Naive B cell (primary cell): ENCODE data around the gene METTL26. TPM values are rescaled to one million over a fixed set of nuclear protein-coding genes. Genes with fewer than 3 reads are reported as not detected.

ENCODE experiments used
- ATAC-seq, 2 donors: fragments of 150-1000 bp; cut with Tn5 transposase; 2 replicates each; pipeline ENCODE4 v1.10.0; 2021; ENCODE audit warnings: low read depth in 2 of 2, mild to moderate bottlenecking in 2 of 2, moderate library complexity in 2 of 2
- DNase-seq: peaks from one replicate; pipeline ENCODE4 v3.0.0; 2022
- H3K27ac Mint-ChIP-seq, 6 donors: one replicate each; pipeline ENCODE4 v1.8.0; 2020 to 2022; ENCODE audit warnings: mild to moderate bottlenecking in 6 of 6, mixed read lengths in 6 of 6, moderate library complexity in 5 of 6, inconsistent platforms in 2 of 6
- H3K27me3 Mint-ChIP-seq, 3 donors: one replicate each; pipeline ENCODE4 v1.8.0; 2021 to 2022; ENCODE audit warnings: mixed read lengths in 3 of 3, mild to moderate bottlenecking in 1 of 3
- H3K36me3 Mint-ChIP-seq, 2 donors: one replicate each; pipeline ENCODE4 v1.8.0; 2020 to 2022; ENCODE audit warnings: mixed read lengths in 2 of 2, inconsistent platforms in 1 of 2, mild to moderate bottlenecking in 1 of 2
- H3K4me1 Mint-ChIP-seq, 3 donors: one replicate each; pipeline ENCODE4 v1.8.0; 2020 to 2022; ENCODE audit warnings: mixed read lengths in 3 of 3, inconsistent platforms in 1 of 3, mild to moderate bottlenecking in 1 of 3, moderate library complexity in 1 of 3
- H3K4me3 Mint-ChIP-seq, 8 donors: one replicate each; pipeline ENCODE4 v1.8.0; 2020 to 2022; ENCODE audit warnings: mild to moderate bottlenecking in 8 of 8, mixed read lengths in 8 of 8, moderate library complexity in 8 of 8, inconsistent platforms in 2 of 8
- H3K9me3 Mint-ChIP-seq, 7 donors: one replicate each; pipeline ENCODE4 v1.8.0; 2020 to 2022; ENCODE audit warnings: mixed read lengths in 7 of 7, mild to moderate bottlenecking in 5 of 7, inconsistent platforms in 2 of 7, moderate library complexity in 1 of 7
- polyA plus RNA-seq, 6 donors: library from polyadenylated mRNA; unstranded; fragments of 300-500 nt; fragmentation: Illumina TruSeq; gene quantifications; one replicate each; pipeline ENCODE4 v1.2.3, GENCODE V29; 2021; ENCODE audit warnings: low read depth in 6 of 6

METTL26 gene
- polyA plus RNA-seq, 6 donors from 2014 or later = 66.3 to 87.6 (median 84.9) TPM

DNA sequence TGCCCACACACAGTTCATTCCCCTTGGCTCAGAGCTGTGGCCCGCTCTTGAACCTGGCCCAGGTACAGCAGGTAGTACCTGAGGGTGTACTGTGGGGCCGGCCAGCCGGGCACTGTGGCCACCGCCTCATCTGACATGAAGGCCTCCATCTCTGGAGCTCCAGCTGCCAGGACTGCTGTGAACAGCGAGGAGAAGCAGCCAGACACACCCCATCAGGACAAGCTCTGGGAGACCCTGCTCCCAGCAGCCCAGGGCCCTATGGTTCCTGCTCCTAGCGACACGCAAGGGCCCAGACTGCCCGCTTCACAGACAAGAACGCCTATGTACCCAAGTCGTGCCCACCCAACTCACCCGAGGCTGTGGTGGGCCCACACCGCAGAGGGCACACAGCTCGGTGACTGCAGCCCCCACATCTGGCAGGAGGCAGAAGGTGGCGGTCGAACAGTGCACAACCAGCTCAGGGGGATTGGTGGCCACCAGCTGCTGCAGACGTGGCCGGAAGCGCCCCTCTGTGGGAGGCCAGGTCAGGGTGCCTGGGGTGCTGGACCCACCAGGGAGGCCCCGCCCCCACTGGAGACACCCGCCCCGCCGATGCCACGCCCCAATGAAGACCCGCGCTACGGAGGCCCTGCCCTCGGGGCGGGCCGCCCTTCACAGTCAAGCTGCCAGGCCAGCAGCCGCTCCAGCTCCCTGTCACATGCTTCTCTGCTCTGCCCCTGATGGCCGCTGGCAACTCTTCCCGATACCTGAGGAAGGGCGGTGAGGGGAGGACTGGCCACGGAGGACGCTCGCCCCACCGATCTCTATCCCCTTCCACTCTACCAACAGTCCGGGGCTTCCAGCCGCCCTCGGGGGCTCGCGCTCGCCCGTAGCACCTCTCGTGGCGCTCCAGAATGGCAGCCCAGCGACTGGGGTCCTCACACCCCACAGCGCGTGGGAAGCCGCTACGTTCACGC lies 43.0 kb upstream of the METTL26 start:
- Mint-ChIP-seq H3K4me1 (peaks cover 9 to 34% (median 32%) of the 10 kb centered on the region in 3 donors), H3K27me3 (peaks cover 0 to 18% (median 8%) of the 10 kb centered on the region in 3 donors), H3K4me3 (peak overlapping the region; percentile 80 to 91 (median 84)), H3K36me3 (no peaks in the 10 kb centered on the region), H3K9me3 (no peaks in the 10 kb centered on the region), H3K27ac (peak overlapping the region in 5 of 6 donors; percentile 65 to 89 (median 82))
- DNase-seq = peak; percentile 45
- peak; percentile 4 for ATAC-seq

DNA sequence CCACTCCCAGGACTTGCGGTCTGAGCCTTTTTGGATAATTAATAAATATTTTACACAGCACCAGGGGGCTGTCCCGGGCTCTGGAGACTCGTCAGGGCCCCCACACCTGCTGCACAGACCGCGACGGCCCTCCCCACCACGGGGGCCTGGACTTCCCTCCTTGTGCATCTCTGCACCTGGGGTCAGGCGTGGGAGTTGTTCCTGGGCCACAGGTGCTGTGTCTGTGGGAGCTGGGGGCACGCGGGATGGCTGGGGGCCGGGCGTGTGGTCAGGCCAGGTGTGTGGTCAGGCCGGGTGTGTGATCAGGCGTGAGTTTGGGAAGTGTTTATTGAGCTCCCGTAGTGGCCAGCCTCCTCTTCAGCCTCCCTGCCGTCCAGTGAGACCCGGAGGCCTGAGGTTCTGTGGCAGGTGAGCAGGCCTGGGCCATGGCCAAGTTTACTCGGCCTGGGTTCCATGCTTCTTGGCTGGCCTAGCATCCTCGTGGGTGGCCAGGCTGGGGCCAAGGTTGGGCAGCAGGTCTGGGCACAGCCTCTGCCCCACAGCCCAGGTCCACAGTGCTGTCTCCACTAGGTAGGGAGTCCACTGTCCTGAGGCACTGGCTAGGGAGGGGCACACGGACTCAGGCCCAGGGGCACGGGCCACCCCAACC lies 42.2 kb upstream of the METTL26 start:
- Mint-ChIP-seq H3K4me3 (peak overlapping the region in 5 of 8 donors; percentile 25 to 85 (median 83)), H3K27me3 (peaks cover 0 to 18% (median 8%) of the 10 kb centered on the region in 3 donors)

GRCh38 chr16:677316-678190 lies 41.4 kb upstream of the METTL26 start:
- Mint-ChIP-seq H3K4me3 (peak overlapping the region in 1 of 8 donors; percentile 30), H3K4me1 (peaks cover 9 to 29% (median 21%) of the 10 kb centered on the region in 3 donors), H3K36me3 (no peaks in the 10 kb centered on the region), H3K27me3 (peaks cover 0 to 18% (median 8%) of the 10 kb centered on the region in 3 donors), H3K27ac (no peak overlapping the region), H3K9me3 (no peaks in the 10 kb centered on the region)
- DNase-seq (no peak), ATAC-seq (no peak)

More for the DNA sequence above, 42.2 kb upstream of the METTL26 start:
- Mint-ChIP-seq H3K27ac (peak overlapping the region in 1 of 6 donors; percentile 32), H3K4me1 (peaks cover 9 to 34% (median 29%) of the 10 kb centered on the region in 3 donors), H3K36me3 (no peaks in the 10 kb centered on the region), H3K9me3 (no peaks in the 10 kb centered on the region)
- DNase-seq (no peak), ATAC-seq (no peak)

GRCh38 chr16:676913-677312 lies 40.8 kb upstream of the METTL26 start:
- H3K9me3 Mint-ChIP-seq = no peaks in the 10 kb centered on the region
- no peak overlapping the region for H3K4me3 Mint-ChIP-seq
- H3K27ac Mint-ChIP-seq = no peak overlapping the region
- H3K36me3 Mint-ChIP-seq = no peaks in the 10 kb centered on the region
- peaks cover 9 to 23% (median 18%) of the 10 kb centered on the region in 3 donors for H3K4me1 Mint-ChIP-seq
- DNase-seq = no peak
- H3K27me3 Mint-ChIP-seq = peaks cover 0 to 18% (median 8%) of the 10 kb centered on the region in 3 donors
- no peak for ATAC-seq

- ATAC-seq (no peak), DNase-seq (no peak)
- H3K36me3 Mint-ChIP-seq = no peaks in the 10 kb centered on the region
- no peaks in the 10 kb centered on the region for H3K9me3 Mint-ChIP-seq
- no peak overlapping the region for H3K27ac Mint-ChIP-seq
- H3K4me1 Mint-ChIP-seq = peaks cover 9 to 19% (median 14%) of the 10 kb centered on the region in 3 donors
- H3K4me3 Mint-ChIP-seq = no peak overlapping the region
- peaks cover 0 to 18% (median 8%) of the 10 kb centered on the region in 3 donors for H3K27me3 Mint-ChIP-seq
These were observed 40.4 kb upstream of the METTL26 start for GRCh38 chr16:676565-676902.

DNA sequence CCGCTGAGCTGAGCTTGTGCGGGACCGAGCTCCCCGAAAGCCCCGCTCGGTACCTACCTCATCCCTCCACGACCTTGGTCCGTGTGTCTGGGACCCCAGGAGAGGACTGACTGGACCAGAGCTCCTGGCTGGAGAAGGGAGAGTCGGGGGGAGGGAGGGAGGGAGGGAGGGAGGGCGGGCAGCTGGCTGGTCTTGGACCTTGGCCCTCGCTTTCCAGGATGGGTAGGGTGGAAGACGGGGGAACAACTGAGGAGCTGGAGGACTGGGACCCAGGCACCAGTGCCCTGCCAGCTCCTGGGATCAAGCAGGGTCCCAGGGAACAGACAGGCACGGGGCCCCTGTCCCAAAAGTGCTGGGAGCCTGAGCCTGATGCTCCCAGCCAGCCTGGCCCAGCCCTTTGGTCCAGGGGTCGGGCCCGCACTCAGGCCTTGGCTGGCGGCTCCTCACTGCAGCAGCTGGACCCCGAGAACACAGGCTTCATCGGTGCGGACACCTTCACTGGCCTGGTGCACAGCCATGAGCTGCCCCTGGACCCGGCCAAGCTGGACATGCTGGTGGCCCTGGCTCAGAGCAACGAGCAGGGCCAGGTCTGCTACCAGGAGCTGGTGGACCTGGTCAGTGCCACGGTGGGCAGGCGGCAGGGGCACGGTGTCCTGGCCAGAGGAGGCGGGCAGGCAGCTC lies 39.9 kb upstream of the METTL26 start:
- DNase-seq (no peak), ATAC-seq (no peak)
- H3K27me3 Mint-ChIP-seq = peaks cover 0 to 18% (median 8%) of the 10 kb centered on the region in 3 donors
- H3K4me3 Mint-ChIP-seq = no peak overlapping the region
- H3K4me1 Mint-ChIP-seq = peaks cover 9 to 14% (median 9%) of the 10 kb centered on the region in 3 donors
- no peaks in the 10 kb centered on the region for H3K36me3 Mint-ChIP-seq
- no peak overlapping the region for H3K27ac Mint-ChIP-seq
- no peaks in the 10 kb centered on the region for H3K9me3 Mint-ChIP-seq

DNA sequence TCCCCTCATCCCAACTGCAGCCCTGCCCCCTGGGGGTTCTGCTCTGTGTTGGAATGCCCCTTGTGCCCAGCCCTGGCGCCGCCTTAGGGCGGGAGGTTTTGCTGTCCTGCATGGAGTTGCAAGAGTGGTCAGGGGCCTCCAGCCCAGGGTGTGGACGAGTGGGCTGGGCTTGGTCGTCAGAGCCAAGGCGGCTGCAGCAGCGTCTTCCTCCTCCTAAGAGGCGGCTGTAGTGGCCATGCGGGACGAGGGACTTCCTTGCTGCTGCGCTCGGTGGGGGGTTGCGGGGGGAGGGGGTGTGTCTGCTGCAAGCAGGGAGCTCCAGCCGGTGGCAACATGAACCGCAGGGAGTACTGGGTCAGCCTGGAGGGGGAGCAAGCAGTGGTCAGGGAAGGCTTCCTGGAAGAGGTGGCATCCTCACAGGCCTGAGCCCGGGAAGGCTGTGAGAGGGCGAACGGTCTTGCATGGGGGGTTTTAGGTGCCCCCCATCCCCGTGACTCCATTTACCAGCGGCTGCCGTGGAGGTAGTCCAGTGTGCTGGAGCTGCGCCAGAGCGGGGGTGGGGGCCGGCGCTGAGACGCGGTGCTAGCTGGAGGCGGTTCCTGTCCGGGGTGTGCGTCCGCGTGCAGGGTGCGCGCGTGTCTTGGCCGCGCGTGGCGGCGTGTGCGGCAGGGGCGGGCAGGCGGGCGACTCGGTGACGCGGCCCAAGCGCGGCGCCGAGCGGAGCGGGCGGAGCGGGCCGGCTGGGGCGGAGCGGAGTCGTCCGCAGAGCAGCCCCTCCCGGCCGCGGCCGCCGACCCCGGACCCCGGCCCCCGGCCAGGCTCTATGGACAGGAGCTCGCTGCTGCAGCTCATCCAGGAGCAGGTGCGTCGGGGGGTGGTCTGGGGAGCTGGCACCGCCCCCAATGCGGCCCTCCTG lies 39.1 kb upstream of the METTL26 start, which contains the start of gene RHBDL1:
Gene RHBDL1 (plus strand): TSS at position 704 of the 916 bp plus-strand sequence. CDS start 120 bp downstream, at position 824.
- no peaks in the 10 kb centered on the region for H3K9me3 Mint-ChIP-seq
- no peaks in the 10 kb centered on the region for H3K36me3 Mint-ChIP-seq
- ATAC-seq = no peak
- H3K27ac Mint-ChIP-seq = peak within 1 kb of the TSS in 1 of 6 donors; percentile 66
- H3K4me3 Mint-ChIP-seq = peak within 1 kb of the TSS in 4 of 8 donors; percentile 15 to 63 (median 58)
- H3K4me1 Mint-ChIP-seq = peaks cover 8 to 11% (median 9%) of the 10 kb centered on the region in 3 donors
- peaks cover 0 to 18% (median 8%) of the 10 kb centered on the region in 3 donors for H3K27me3 Mint-ChIP-seq
- DNase-seq = no peak

DNA sequence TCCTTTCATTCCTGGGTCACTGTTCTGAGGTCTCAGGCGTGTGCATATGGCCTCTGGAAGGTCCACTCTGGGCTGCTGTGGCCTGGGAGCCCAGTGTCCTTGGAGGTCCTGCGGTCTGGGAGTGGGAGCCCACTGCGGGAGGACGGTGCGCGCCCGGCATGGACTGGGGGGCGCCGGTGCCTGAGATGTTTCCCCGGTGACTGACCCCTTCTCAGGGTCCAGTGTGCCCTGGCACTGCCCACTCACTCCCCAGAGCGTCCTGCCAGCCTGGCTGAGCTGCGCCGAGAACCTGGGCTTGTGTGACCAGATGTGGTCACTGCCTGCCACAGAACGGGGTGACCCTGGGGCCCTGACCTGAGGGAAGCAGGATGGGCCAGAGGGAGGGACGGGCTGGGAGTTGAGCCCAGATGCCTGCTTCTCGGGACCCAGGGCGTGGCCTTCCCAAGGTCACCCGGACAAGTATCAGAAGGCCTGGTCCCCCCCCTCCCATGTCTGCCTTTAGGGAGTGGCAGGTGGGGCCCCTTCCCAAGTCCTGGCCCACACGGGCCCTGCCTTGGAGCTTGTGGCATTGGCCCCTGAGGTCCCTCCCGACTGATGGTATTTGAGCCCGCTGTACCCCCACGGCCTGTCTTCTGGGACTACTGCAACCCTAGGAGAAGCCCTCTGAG lies 38.2 kb upstream of the METTL26 start:
- Mint-ChIP-seq H3K36me3 (no peaks in the 10 kb centered on the region), H3K9me3 (no peaks in the 10 kb centered on the region), H3K4me1 (peaks cover 7 to 10% (median 8%) of the 10 kb centered on the region in 3 donors), H3K27me3 (peaks cover 0 to 18% (median 8%) of the 10 kb centered on the region in 3 donors), H3K27ac (no peak overlapping the region), H3K4me3 (no peak overlapping the region)
- ATAC-seq (no peak), DNase-seq (no peak)

GRCh38 chr16:673399-673991 lies 37.4 kb upstream of the METTL26 start:
- Mint-ChIP-seq H3K4me3 (peak overlapping the region in 1 of 8 donors; percentile 39), H3K27me3 (peaks cover 0 to 18% (median 8%) of the 10 kb centered on the region in 3 donors), H3K36me3 (no peaks in the 10 kb centered on the region), H3K4me1 (peaks cover 9 to 14% (median 9%) of the 10 kb centered on the region in 3 donors), H3K27ac (no peak overlapping the region), H3K9me3 (no peaks in the 10 kb centered on the region)
- DNase-seq (no peak), ATAC-seq (no peak)

GRCh38 chr16:672851-673250 lies 36.7 kb upstream of the METTL26 start:
- DNase-seq (no peak), ATAC-seq (no peak)
- Mint-ChIP-seq H3K27me3 (peaks cover 0 to 18% (median 8%) of the 10 kb centered on the region in 3 donors), H3K36me3 (no peaks in the 10 kb centered on the region), H3K4me1 (peaks cover 9 to 14% (median 9%) of the 10 kb centered on the region in 3 donors), H3K9me3 (no peaks in the 10 kb centered on the region), H3K4me3 (peak overlapping the region in 1 of 8 donors; percentile 5), H3K27ac (no peak overlapping the region)

DNA sequence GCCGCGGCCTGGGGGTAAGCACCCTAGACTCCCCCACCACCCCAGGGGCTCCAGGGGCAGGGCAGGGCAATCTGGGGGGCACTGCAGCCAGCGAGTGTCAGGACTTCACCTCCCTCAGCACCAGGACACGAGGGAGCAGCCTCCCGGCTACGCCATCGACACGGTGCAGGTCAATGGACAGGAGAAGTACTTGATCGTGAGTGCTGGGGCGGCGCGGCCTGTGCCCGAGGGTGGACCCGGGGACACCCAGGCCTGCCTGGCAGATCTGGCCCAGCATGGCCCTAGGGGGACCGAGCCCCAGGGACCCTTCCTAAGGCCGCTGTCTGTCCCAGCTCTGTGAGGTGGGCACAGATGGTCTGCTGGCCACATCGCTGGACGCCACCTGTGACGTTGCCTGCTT lies 36.3 kb upstream of the METTL26 start:
- H3K9me3 Mint-ChIP-seq = no peaks in the 10 kb centered on the region
- H3K4me3 Mint-ChIP-seq = no peak overlapping the region
- peaks cover 13 to 14% (median 13%) of the 10 kb centered on the region in 3 donors for H3K4me1 Mint-ChIP-seq
- ATAC-seq = no peak
- peaks cover 0 to 17% (median 8%) of the 10 kb centered on the region in 3 donors for H3K27me3 Mint-ChIP-seq
- no peaks in the 10 kb centered on the region for H3K36me3 Mint-ChIP-seq
- no peak overlapping the region for H3K27ac Mint-ChIP-seq
- DNase-seq = no peak
